Measurements from ENCODE around the gene TMCC2.

Gene TMCC2

DNA sequence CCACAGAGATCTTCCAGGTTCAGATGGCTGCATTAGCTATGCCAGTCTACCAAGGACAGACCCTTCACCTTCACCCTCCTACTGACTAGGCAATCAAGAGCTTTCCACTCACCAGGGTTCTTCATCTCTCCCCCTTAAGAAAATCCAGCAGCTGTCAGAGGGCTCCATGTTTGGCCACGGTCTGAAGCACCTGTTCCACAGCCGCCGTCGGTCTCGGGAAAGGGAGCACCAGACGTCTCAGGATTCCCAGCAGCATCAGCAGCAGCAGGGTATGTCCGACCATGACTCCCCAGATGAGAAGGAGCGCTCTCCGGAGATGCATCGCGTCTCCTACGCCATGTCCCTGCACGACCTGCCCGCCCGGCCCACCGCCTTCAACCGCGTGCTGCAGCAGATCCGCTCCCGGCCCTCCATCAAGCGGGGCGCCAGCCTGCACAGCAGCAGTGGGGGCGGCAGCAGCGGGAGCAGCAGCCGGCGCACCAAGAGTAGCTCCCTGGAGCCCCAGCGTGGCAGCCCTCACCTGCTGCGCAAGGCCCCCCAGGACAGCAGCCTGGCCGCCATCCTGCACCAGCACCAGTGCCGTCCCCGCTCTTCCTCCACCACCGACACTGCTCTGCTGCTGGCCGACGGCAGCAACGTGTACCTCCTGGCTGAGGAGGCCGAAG lies 13.8 kb downstream of the TMCC2 start:
- no peak for FAIRE-seq

DNA sequence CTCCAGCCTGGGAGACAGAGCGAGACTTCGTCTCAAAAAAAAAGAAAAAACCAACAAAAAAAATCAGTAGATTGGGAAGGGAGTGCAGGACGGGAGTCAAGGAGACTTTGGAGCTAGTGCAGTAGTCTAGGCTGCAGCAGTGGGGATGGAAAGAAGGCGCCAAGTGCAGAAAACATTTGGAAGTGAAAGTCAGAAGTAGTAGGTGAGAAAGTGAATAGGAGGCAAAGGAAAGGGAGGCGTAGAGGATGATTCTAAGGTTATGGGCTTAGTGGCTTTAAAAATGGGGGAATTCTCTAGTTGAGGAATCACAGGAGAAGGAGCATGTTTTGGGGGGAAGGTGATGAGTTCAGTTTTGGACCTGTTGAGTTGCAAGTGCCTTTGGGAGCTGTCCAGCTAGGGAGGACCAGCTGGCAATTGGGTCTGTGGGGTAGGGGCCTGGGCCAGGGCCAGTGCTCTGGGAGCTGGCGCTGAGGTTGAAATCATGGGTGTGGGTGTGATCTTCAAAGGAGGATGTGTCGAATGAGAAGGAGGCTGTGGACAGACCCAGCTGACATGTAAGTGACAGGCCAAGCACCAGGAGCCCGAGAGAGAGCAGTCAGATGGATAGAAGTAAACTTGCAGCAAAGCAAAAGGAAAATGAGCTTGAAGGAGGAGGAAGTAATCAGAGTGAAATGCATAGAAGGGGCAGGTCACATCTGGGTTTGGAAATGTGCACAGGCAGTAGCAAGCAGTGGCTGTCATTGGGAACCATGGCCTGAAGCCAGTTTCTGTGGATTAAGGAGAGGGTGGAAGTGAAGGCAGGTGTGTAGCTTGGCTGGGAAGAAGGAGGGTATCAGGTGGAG lies 15.8 kb downstream of the TMCC2 start:
- FAIRE-seq, result no peak

DNA sequence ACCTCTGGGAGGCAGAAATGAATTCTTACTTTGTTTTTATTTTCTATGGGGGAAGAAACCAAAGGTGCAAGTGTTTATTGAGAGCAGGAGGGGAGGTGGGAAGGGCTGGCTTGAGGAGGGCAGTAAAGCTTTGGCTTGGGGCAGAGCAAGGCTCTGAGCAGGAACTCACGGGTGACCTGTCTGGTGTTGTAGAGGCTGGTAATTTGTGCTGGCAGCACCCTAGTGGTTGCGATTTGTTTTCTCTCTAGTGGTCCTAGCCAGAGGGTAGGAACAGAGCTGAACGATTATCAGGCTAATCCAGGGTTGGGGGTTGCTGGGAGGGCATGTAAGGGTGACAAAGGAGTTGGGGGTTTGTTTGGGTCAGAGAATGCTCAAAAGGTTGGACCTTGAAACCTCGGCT lies 16.6 kb downstream of the TMCC2 start:
- no peak for FAIRE-seq

DNA sequence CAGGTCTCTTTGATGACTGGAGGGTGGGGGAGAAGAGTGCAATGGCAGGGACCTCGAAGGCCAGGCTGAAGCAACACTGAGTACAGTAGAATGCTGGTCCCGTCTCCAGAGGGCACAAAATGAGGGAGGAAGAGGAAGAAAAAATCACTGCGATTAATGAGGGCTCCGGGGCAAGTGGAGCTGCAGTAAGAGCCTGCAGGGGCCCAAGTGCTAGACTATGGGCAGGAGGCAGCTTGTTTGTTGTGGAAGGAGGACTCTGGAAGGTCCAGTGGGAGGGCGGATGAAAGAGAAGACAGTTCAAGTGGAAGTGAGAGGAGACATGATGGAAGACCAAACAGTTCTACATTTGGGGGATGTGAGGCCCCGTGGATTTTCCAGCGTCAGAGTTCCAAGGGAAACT lies 17.4 kb downstream of the TMCC2 start:
- no peak for FAIRE-seq

DNA sequence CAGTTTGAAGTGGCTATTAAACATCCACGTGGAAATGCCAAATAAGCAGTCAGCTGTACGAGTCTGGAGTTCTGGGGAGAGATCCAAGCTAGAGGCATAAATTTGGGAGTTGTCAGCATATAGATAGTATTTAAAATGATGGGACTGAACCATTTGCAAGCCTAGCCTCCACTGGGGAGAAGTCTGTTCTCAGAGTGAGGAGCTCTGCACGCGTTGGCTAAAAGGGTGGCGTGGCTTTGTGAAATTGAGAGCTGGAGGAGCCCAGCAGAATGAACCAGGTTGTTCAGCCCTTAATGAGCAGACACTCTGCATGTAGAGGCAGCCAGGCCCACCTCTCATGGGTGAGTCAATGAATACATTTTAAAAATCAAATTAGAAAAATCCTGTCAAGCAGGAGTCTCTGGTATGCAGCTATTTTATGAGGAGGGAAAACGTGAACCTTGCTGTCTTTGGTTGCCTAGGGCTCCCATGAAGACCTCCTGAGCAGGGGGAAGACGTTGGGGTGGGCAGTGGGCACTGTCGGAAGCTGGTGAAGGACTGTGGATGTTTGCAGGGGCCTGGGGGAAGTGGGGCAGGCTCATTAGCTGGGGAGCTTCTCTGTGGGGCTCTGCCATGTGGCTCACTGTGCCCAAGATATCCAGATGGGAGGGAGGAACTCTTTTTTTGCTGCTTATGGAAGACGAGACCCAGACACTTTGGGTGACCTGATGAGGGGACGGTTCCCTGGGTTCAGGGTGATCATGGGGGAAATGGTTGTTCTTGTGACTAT lies 18.8 kb downstream of the TMCC2 start:
- no peak for FAIRE-seq

DNA sequence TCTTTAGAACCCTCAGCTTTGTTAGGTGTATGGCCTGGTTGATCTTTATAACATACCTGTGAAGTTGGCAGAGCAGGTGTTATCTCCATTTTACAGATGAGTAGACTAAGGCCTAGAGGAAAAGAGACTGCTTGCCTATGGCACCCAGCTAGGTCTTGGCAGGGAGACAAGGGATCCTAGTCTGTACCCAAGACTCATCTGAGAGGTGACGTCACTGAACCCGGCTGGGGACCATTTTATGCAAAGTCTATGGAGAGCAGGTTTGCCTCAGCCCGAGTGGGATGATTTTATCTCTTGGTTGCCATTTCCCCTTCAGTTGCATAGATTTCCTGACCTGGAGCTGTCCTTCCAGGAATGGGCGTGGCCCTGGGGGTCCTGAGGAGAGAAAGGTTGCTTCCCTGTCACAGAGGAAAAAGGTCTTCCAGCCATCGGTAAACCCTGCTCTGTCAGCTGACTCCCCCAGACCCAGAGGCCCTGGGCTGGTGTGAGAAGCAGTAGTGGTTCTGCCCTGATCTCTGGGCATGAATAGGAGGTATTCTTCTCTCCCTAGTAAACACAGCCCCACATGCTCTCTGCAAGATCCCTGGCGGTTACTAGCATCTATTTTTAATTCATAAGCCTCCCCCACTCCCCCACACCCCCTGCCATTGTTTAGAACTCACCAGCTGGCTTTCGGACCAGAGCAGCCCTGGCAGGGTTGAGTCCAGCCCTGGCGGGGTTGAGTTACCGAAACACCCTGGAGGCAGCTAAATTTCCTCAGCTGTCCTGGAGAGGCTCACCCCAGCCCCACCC lies 19.6 kb downstream of the TMCC2 start:
- FAIRE-seq, result no peak

DNA sequence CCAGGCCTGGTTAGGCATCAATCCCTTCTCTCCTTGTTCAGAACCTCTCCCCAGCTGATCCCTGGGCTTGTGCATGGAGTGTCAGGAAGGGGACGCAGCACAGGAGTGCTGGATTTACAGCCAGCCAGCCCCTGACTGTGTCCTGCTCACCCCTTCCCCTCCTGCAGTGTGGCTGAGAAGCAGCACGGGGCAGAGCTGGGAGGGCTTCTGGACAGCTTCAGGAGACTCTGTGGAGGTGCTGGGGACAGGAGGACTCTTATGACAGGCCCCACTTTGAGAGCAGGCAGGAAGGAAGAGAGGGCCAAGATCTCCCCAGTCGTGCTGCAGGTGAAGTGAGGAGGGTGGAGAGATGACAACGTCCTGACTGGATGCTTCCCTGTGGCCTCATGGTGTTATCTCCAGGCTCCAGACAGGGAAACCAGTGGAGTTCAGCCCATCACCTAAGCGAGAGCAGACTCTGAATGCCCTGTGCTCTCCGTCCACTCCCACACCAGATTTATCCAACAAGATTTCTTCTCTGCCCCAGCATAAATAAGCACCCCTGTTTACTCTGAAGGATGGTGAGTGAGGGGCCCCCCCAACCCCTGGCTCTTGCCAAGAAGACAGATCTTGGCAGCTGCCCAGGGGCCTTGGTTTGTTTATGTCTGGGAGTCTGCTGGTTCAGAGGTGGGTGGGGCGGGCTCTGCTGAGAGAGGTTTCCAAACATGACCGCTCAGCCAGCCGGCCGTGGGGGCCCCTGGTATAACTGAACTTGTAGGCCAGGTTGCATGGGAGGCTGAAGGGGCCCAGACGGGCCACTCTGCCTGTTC lies 21.3 kb downstream of the TMCC2 start:
- FAIRE-seq, result no peak

DNA sequence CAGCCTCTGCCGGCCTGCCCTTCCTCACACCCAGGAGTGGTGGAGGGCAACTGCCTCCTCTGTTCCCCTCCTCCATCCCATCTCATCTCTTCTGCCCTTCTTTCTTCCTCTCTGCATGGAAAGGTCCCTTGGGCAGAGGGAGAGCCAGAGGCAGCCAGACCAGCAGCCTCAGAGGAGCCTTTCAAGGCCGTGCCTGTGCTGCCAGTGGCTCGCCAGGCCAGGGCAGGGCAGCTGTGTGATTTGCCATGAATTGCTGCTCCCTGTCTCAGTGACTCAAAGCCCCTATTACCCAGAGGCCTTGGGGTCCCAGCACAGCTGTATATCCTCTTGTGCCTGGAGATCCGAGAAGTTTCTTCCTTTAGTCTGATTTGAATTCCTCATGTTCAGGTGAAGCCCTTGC lies 21.9 kb downstream of the TMCC2 start:
- no peak for FAIRE-seq

DNA sequence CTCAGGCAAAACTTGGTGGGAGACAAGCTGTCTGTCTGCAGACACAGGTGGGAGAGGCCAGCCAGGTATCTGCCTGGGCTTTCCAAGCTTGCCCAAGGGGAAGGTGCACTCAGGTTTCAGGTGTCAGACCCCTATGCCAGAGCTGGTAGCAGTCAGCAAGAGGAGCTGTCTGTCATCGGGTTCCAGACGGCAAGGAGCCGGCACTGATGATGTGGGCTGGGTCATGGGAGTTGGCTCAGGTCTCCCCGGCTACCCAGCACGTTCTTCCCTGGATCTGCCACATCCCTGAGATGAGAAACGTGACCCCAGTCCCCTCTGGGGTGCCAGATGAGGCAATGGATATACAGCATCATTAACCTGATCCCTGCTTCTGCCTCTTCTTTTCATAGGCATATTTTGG lies 23.0 kb downstream of the TMCC2 start:
- FAIRE-seq, result no peak

DNA sequence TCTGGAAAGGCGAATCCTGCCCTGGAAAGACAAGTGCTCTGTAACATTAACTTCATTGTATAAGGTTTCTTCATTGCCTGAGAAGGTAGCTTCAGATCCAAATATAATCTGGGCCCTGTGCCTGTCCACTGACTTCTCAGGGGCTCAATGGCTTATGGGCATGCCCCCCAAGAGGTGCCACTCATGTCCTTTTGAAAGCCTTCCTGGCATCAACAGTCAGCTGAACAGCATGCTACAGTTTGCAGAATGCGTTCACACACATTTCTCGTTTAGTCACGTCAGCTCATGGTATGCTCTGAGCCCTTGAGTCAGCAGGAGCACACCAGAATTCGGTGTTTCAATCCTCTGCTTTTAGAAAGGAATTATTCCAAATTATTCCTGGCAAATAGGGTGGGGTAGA lies 23.8 kb downstream of the TMCC2 start:
- FAIRE-seq, result no peak

DNA sequence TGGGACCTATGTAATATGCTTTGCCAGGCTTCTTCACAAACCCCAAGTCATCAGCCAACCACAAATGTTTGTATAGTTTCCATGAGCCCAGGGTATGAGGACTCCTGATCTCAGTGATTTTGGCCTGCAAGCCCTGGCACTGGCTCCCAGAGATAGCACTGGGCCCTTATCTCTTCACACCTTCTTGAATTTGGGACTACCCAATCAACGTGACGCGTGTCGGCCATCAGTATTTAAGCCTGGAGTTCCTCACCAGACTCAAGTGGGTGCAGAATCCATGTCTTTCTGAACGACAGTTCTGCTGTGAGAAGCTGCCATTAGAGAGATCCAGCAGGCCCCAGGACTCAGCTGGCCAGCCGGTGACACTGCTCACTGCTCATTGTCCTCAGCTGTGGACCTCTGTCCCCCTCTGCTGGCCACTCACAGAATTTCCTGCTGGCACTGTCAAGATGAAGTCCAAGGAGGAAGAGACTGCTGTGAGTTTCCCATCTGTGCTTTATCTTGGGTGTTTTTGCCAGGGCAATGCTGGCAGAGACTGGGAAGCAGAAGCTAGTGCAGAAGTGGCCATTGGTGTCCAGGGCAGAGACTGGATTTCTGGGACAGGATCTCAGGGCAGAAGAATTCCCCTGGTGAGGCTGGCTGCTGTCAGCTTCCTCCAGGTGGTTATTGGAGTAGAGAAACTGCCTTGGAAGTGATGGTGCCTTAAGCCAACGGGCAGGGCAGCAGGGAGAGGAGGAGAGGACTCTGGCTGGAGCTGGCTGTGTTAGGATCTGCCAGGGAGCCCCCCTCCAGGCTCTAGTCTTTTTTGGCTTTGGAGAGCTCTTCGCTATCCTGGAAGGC lies 28.4 kb downstream of the TMCC2 start:
- FAIRE-seq, result no peak

DNA sequence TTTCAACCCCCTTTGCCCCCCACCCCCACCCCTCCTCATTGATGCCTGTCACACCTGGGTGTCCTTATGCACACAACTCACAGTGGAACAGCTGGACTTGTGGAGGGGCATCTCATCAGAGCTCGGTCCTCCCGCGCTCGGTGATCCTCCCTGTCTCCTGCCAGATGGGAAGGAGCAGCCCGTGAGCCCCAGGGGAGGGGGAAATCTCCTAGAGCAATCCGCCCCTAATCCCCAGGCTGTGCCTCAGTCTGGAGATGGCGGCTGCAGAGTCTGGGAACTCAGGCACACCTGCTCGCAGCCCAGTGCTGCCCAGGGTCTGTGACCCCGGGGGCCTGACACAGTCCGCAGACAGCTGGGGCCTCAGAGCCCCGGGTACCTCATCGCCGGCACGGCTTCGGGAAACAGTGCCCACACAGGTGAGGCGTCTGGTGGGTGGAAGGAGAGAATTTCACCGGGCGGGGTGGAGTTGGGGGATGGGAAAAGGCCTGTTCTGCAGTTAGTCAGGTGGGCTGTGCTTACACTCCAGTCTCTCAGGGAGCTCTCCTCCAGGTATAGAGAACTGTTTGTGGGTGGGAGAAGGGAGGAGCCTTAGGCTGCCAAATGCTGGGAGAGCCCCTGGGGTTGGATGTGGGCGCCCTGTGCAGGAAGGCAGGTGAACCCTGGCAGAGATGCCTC lies 29.3 kb downstream of the TMCC2 start:
- FAIRE-seq, result no peak

DNA sequence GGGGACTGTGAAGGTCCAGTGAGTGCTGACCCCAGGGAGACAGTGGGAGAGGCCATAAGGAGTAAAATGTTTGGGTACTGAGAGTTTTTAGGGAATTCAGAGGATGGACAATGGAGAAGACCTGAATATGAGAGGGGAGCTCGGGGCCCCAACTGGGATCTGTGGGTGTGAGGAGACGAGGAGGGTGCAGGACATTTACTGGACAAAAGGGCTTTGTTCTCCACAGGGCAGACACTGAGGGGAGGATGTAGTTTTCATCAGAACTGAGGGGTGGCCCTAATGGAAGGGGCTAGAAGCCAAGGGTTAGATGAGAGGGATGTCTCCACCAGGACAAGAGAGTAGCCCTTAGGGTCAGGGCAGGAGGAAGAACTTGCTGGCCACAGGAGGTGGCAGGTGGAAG lies 30.0 kb downstream of the TMCC2 start:
- FAIRE-seq, result no peak

DNA sequence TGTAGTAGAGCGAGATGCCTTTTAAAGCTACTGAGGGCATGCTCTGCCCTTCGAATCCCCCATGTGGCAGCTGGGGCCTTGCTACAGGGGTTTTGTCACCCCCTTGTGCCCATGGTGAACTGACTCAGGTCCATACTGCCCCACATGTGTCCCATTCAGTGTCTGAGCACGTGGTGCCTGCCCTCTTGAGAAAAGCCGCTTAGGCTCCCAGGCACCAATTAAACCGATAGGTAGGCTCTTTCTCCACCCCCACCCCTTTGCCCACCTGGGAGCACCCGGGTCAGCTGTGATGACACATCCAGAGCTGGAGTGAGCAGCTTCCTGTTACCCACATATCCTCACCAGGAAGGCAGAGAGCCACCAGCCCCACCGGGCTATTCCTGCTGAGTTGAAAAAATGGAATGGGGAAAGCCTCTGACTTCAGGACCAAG lies 30.5 kb downstream of the TMCC2 start:
- FAIRE-seq, result no peak

DNA sequence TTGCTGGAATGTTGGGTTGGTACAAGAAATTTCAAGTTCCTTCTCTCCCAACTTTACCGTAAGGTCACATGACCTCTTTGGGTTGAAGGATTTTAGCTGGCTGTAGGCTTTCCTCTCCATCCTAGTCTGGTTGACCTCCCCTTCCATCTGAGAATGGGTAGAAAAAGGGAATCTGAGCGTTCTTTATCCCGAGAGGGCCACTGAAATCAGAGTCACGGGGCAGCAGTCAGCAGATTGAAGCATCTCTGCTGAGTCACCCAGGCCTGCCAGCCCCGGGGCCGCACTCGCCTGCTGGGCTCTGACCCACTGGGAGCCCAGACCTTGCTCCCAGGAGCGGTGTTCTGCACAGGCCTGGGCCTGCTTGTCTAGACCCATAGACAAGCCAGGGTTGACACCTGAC lies 31.0 kb downstream of the TMCC2 start:
- no peak for FAIRE-seq

DNA sequence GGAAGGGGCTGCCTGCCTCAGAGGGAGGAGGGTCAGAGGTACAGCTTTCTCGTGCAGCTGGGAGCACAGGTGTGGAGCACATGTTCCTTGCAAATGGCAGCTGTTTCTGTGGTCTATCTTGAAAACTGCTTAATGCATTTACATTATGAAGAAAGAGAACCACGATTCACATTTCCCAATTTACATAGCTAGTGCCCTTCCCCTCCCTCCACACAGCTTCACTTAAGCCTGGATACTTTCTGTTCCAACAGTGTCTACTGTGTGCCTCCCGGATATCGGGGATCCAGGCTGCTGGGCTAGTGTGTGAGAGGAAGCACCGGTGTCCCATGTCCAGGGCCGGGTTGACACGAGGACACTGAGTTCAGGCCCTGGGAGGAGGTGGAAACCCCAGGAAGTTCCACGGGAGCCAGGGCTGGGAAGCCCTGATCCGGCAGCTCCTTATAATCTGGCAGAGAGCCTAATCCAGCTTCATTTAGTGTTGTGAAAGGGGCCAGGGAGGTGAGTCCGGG lies 31.6 kb downstream of the TMCC2 start:
- FAIRE-seq, result no peak

DNA sequence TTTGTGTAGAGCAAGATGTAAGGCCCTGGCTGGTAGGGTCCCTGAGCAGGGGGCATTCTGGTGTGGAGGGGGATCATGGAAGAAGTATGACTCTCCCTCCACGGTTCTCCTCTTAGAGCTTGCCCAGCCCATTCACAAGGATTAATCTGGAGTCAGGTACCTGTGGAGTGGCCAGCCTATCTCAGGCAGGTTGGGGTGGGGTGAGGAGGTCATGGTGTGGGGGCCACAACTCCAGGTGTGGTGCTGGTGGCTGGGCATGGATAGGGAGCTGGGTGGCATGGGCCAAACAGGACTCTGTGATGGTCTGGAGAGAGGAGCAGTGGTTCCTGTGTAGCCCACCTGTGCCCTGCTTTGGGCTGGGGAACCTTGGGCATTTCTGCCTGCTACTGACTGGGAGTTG lies 32.3 kb downstream of the TMCC2 start:
- FAIRE-seq, result no peak

DNA sequence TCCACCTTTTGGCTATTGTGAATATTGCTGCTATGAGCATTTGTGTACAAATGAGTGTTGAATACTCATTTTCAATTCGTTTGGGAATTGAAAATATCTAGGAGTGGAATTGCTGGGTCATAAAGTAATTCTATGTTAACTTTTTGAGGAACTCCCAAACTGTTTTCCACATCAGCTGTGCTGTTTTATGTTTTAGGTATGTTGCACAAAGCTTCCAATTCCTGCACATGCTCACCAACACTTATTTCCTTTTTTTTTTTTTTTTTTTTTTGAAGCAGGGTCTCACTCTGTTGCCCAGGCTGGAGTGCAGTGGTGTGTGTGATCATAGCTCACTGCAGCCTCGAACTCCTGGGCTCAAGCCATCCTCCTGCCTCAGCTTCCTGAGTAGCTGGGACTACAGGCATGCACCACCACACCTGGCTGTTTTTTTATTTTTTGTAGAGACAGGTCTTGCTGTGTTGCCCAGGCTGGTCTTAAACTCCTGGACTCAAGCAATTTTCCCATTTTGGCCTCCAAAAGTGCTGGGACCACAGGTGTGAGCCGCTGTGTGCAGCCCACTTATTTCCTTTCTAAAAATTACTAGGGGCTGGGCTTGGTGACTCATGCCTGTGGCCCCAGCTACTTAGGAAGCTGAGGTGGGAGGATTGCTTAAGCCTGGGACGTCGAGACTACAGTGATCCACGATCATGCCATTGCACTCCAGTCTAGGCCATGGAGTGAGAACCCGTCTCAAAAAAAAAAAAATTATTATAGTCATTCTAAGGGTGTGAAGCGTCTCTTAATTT lies 33.4 kb downstream of the TMCC2 start:
- no peak for FAIRE-seq

DNA sequence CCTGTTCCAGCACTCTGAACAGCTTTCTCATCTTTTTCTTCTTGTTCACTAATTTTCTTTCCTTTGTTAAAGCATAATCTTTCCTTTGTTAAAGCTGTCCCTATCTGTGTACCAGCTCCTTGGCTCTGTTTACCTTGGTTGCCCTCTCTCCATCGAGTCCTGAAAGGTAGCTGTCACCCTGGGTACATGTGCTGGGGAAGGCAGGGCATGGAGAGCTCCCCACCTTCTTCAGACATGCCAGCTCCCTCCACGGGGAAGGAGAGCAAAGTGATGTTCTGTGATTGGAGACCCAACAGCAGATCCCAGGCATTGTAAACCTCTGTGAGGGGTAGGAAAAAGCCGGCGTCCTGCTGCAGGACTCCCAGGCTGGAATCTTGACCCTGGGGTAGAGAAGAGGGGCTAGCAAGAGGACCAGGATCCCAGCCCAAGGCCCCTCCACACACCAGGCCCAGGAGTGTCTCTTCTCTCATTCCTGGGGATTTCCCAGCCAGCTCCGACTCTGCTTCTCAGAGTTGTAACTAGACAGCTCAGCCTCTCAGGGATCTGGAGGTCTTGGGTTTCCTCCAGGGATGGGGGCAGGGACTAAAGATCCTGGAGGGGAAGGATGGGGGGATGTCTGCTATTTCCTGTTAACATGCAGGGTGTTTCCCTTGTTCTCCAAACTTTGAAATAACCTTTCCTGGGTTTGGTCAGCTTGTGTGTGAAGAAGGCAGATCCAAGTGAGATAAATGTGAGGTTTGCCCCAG lies 34.4 kb downstream of the TMCC2 start:
- no peak for FAIRE-seq

Measured in colon (tissue), 2 donors.